Fibroblast of skin of right quadriceps (primary cell): ENCODE measurements around the gene LRG1.

Experiments
- DNase-seq: peaks from one replicate; pipeline ENCODE4 v3.0.0-alpha.2; 2013

Gene LRG1

DNA sequence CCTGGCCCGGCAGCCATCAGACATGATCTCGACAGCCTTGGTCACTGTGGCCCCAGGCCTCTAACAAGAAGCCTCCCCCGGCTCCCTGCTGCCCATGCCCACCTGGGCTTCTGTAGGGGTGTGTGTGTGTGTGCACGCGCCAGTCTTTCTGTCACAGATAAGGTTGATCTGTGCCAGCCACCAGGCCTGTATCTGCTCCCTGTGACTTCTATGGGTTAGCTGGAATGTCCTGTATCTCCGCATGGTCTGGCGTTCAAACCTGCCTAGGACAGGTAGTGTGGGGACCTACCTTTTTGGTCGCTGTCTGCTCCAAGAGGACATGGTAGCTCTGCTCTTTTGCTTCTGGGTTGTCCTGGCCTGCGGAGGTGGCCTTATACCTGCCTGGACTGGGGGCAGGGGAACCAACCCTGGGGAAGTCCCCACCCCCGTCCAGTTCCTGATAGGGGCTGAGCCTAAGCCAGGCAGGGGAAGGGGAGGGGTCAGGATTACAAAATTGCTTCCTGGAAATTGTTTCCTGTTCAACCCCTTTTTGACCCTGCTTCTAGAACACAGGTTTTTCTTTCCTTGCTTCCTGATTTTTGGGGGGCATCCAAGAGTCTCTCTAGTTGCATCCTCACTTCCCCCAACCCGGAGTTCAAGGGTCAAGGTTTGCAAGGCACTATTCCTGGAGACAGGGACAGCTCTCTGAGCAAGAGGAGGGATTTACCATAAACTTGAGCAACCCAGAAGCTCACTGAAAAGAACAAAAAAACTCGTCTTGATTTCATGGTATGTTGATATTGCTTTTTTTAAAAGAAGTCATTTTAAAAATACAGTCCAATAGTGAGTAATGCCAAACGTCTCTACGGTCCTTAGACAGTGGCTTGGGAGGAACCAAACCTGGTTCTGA lies at the start of gene LRG1:
LRG1 (minus strand) TSS at position 344 of the 889 bp plus-strand sequence; CDS start at position 321, 23 bp downstream.
- no peak for DNase-seq

DNA sequence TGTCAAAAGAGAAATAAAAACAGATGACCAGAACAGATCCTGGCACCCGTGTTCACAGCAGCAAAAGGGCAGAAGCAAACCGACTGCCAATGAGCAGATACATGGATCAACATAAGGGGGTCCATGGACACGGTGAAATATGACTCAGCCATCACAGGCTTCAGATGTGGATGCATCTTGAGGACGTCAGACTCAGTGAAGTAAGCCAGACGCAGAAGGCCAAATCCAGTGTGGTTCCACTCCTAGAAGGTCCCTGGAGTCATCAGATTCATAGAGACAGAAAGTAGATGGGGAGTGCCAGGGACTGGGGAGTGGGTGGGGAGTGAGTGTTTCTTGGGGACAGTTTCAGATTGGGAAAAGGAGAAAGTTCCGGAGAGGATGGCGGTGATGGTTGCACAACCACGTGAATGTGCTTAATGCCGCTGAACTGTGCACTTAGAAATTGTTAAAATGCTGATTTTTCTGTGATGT lies 48.5 kb upstream of the LRG1 start:
- peak; percentile 49 for DNase-seq

DNA sequence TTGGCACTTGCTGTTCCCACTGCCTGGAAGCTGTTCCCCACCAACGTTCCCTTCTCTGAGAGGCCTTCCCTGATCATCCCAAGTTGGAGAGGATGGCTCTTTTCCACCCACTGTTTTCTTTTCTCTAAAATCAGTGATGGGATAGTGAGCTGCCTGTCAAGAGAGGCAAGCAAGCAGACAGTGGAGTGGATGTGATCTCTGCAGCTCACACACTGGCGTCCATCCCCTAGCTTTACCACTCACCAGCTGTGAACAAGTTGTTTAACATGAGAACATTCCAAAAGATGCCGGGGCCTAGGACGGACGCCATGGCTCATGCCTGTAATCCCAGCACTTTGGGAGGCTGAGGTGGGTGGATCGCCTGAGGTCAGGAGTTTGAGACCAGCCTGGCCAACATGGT lies 47.7 kb upstream of the LRG1 start:
- no peak for DNase-seq

GRCh38 chr19:4586691-4587090 lies 46.9 kb upstream of the LRG1 start:
- DNase-seq, result no peak

GRCh38 chr19:4586245-4586644 lies 46.4 kb upstream of the LRG1 start:
- no peak for DNase-seq

- DNase-seq, result no peak
Measured at GRCh38 chr19:4585556-4585955, 45.7 kb upstream of the LRG1 start.

DNA sequence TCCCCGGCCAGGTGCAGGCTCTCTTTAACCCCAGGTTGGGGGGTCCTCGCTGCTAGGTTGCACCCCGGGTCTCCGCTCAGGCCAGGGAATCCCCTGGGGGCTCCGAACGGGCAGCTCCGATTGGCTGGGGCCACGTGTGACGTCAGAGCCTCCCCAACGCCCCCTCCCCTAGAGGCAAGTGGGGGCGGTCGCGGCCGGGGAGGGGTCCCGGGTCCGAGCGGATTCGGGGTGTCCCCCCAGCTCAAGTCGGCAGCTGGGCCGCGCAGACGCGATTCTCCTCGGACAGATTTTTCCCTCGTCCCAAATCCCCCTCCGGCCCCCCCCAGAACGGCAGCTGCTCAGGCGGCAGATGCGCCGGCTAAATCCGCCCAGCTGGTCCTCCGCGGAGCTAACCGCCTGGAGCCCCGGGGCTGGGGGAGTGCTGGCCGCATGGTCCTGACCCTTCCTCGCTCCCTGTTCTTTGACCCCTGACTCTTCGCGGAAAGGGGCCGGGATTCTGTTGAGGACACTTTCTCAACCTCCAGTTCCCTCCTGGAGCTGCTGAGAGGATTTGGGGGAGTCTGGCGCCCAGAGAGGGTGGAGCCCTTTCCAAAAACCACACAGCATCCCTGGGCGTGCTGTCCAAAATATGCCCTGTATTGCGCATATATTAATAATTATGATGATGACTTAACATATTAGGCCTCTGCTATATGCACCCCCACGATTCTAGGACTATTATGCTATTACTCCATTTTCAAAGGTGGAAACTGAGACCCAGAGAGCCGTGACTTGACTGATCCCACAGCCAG lies 45.0 kb upstream of the LRG1 start:
- DNase-seq, result no peak

DNA sequence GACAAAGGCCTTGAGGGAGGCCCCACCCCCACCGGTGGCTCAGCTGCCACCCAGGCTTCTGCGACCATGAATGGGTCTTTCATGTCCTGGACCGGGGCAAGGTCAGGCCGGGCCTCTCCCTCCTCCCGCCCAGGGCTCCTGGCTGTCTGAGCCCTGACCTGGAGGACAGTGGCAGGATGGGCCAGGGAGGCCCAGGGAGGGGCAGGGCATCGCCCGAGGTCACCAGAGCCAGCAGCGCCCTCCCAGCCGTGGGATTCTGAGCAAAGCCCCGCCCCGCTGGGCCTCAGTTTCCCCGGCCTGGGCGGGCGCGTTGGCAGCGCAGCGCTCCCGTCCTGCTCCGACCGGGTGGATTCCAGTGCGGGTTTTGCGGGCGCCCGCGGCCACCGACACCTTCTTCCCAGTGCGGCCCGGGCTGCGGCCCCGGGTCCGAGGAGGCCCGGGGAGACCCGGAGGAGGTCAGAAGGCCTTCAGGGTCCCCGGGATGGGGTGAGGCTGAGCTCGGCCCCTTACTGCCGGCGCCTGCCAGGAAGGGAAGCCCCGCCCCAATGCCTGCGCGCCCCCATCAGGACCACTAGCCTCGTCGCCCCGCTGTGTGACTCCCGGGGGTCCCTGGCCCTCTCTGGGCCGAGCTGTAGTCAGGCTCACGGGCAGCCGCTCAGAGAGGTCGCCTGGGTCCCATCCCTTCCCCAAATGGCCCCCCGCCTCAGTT lies 44.3 kb upstream of the LRG1 start:
- no peak for DNase-seq

DNA sequence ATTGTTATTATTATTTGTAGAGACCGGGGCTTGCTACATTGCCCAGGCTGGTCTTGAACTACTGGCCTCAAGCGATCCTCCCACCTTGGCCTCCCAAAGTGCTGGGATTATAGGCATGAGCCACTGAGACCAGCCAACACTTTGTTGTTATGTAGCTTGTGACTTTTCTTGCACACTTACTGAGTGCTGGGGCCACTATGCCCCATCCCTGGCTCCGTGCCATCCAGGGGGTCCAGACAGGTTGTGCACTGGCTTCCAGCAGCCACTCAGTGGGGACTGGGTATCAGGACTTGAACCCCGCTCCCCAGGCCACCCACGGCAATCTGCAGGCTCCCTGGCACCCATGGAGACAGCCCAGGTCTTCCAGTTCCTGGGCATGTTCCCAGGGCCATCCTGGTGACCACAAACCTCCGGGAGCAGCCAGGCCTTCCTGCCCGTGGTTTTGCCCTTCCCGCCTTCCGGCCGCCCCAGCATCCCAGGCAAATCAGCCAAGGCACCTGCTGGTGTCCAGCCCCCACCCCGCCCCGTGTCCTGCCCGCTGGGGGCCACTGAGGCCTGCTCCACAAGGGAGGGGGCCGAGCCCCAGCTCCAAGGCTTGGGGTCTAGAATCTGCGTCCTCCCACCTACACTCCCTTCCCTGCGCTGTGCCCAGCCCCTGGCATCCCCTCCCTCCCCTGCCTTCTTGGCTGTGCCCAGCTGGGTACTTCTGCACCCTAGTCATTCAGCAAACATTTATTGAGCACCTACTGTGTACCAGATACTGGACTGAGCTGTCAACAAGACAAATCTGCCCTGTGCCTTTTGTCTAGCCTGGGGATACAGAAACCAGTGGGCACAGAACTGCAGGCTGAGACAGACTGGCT lies 43.4 kb upstream of the LRG1 start:
- no peak for DNase-seq

DNA sequence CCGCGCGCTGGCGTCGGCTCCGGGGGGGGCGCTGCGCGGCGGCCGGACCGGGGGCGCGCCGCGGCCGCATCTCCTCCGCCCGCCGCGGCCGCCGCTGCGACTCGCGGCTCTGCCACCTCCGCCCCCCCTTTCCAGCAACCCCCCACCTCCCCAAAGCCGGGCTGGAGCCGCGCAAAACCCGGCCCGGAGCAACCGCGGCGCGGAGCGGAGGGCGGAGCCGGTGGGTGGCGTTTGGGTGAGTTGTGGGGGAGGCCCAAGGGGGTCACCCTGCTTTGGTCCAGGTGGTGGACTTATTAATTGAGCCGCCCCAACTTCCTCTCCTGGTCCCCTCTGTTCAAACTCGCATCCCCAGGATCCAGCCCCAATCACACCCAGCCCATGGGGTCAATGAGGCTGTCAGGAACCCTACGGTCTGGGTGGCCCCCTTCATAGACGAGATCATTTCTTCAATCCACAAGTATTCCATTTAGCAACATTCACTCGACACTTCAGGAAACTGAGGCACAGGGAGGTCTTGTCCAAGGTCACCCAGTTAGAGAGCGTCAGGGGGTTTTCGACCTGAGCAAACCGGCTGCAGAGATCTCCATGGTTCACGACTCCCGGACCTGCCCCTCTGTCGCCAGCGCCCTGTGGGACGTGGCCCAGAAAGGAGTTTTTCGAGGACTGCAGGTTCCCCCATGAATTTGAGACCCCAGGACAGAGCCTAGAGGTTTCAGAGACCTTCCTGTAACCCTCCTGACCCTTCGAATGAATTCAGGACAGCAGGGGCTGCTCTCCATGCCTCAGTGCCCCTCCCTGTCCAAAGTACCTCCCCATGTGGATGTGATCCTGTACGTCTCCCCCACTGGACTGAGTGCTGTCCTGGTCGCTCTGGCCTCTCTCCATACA lies 42.1 kb upstream of the LRG1 start:
- peak; percentile 53 for DNase-seq

DNA sequence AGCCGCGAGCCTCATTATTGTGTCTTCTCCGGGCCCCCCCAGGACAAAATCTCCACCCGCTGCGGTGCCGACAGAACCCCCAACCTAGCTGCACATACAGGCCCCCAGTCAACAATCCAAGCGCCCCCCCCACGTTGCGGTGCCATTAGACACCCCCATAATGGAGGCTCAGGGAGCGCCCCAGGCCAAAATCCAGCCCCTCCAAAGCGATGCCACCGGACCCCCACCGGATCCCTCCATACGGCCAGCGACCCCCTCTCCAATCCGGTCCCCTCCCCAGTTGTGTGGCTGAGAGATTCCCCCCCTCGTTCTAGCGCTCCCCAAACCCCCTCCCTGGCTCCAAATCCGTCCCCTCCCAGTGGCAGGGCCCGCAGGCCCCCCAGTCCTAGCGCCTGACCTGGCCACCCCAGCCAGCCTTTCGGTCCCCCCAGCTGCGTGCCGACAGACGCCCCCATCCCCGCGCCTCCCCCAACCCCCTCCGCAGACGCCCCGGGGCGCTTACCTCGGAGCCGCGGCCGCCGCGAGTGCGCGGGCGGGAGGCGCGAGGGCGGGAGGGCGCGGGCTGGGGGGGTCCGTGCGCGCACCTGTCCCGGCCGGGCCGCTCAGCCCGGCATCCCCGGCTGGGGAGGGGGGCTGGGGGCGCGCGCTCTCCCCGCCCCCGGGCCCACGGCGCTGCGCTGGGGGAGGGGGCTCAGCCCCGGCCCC lies 41.3 kb upstream of the LRG1 start:
- DNase-seq, result no peak

DNA sequence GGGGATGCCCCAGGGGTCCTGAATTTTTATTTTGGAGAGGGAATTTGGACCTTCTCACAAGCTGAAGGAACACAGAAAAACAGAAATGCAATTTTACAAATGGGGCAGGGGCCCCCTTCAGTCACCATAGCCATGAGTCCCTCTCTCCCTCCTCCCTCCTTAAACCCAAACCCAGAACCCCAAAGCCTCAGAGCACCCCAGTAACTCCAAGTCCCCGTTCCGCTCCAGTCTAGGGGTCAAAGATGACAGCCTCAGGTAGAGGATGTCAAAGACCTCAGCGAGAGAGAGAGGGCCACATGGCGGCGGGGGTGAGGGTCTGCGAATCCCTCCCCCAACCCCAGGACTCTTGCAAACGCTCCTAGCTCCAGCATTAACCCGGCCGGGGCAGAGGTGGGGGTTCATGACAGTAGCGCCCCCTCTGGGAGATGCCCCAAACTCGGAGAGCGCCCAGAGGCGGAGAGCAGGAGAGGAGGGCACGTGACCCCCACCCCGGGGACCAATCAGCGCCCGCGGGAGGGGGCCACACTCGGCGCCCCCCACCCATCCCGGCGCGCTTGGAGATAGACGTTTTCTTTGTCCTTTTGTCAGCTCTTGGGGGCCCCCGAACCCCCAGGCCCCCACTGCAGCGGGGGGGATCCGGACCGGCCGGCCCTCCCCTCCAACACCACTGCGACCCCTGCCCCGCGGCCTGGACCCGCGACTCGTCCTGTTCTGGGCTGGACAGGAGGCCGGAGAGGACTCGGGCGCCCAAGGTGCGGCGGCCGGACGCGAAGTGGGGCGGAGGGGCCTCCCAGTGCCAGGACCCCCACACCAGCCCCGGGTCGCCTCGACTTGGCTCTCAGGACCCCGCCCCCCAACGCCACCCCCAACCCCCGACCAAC lies 40.4 kb upstream of the LRG1 start:
- DNase-seq, result no peak

DNA sequence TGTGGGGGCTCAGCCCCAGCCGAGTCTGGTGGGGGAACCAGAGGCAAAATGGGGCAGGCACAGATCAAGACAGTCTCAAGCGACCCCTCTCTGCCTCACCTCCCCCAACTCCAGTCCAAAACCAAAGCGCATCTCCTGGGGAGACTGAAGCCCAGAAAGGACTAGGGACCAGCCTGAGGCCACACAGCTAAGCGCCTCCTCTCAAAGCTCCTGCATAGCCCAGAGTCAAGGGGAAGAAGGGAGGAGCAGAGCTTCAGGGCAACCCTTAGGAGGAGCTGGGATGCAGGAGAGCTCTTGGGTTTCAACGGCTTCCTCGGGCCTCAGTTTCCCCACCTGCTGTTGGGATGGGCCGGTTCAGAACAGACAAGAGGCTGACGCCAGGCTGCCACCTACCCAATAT lies 39.6 kb upstream of the LRG1 start:
- no peak for DNase-seq

DNA sequence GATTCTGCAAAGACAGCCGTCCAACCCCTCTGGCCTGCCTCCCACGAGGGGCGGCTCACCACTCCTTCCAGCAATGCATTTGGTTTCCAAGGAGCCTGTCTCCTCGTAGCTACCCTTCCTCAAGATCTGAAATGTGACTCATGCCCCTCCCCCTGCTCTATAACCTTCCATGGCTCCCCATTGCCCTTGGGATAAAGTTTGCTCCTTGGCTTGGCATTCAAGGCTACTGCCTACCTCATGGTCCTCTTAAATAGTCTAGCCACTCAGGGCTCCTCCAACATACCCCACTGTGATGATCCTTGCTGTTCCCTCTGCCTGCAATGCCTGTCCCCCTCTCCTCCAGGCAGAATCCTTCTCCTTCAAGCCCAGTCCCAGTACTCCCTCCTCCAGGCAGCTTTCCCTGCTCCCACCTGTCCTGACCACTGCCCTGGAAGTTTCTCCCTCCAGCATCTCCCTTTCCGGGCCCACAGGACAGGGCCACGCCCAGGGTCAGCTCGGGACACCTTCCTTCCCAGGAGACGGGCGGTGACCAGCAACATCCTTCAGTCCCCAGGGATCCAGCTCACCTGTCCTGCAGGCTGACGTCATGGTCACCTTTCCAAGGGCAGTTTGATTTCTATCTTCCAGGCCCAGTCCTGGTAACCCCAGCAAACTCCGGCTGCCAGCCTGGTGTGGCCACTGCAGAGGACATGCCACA lies 38.9 kb upstream of the LRG1 start:
- no peak for DNase-seq

DNA sequence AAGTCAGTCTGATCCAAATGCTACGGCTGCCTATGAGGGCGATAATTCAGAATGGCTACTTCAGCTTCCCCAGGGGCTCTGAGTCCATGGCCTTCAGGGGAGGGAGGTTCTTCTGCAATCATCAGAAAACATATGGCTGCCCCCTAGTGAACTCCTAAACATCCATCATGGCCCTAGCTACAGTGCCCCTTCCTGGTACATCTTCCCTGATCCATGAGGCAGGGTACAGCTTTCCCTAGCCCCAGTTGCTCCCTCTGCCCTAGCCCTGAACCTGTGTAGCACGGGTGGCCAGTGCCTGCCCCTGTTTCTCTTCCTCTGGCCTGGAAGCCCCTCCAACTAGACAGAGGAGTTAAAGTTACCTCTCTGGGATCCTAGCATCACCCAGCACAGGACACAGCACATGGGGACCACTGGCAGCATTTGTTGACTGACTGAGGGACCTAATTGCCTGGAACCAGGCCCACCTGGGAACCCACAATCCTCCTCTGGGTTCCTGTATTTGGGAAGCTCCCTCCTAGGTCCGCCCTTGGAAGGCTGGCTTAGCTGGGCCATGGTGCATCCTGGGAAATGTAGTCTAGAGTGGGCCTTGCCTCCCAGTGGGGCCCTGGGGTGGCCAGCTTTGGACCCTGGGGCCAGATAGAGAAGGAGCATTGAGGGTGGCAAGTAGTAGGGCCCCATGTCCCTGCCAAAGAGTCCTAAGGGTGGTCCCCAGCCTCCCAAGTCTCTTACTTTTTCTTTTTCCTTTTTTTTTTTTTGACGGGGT lies 37.4 kb upstream of the LRG1 start:
- peak; percentile 34 for DNase-seq

DNA sequence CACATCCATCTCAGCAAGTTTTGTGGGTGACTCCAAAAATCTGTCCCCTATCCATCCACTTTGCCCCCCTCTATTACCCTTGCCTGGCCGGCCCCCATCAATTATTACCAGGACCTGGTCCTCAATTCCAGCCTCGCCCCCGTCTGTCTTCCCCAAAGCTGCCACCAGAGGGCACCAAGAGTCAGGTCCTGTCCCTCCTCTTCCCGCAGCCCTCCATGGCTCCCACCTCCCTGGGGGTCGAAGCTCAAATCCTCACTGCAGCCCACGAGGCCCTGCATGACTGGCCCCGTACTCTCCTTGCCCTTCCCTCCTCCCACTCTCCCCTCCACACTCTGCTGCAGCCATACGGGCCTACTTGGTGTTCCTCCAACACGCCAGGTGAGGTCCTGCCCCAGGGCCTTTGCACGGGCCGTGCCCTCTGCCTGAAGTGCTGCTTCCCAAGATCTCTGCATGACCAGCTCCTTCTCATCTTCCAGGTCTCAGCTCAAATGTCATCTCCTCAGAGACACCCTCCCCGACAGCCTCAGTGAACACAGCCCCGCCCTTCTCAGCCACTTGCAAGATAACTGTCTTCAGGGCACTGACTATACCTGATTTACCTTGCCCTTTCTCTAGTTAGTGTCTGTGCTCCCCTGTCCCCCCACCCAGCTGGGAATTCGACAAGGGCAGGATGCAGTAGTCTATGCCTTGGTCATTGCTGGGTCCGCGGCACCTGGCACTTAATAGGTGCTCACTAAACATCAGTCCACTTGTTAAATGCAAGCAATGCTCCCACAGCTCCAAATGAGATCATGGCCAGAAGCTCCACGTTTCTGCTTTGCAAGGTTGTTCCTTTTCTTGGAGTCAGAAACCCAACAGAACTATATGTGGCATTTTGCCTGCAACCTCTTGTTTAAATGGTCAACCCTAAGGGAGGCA lies 36.4 kb upstream of the LRG1 start:
- peak; percentile 62 for DNase-seq
